SK-N-SH treated with all-trans-retinoic acid at 6 μM for 48 hours (cell line): ENCODE data around the gene GLB1L3.

Experiments
- ARNTL ChIP-seq: fragments of 450-650 bp; formaldehyde crosslinking; IDR thresholded peaks from 2 replicates; pipeline ENCODE4 v1.5.0; 2020; ENCODE audit warnings: low read depth, mild to moderate bottlenecking, moderate library complexity, borderline replicate concordance
- RARB ChIP-seq: fragments of 250-450 bp; sonication (Bioruptor Pico); IDR thresholded peaks from 2 replicates; pipeline ENCODE4 v1.8.0; 2021; ENCODE audit warnings: mild to moderate bottlenecking, moderate library complexity
- TOX ChIP-seq: fragments of 250-450 bp; sonication (Bioruptor Pico); IDR thresholded peaks from 2 replicates; pipeline ENCODE4 v1.8.0; 2021; ENCODE audit warnings: mild to moderate bottlenecking, moderate library complexity, borderline replicate concordance
- ZFP30 ChIP-seq: fragments of 450-650 bp; formaldehyde crosslinking; IDR thresholded peaks from 2 replicates; pipeline ENCODE4 v1.5.0; 2022; ENCODE audit warnings: mild to moderate bottlenecking, moderate library complexity
- ZNF70 ChIP-seq: fragments of 450-650 bp; formaldehyde crosslinking; IDR thresholded peaks from 2 replicates; pipeline ENCODE4 v1.5.0; 2020; ENCODE audit warnings: mild to moderate bottlenecking, moderate library complexity
- TF ChIP-seq, protein P1 (sequence below): fragments of 250-450 bp; sonication (Bioruptor Pico); IDR thresholded peaks from 2 replicates; pipeline ENCODE4 v1.8.0; 2020; ENCODE audit warnings: mild to moderate bottlenecking, moderate library complexity, borderline replicate concordance
- TF ChIP-seq, protein P2 (sequence below): fragments of 250-450 bp; sonication (Bioruptor Pico); IDR thresholded peaks from 2 replicates; pipeline ENCODE4 v1.8.0; 2021; ENCODE audit warnings: low read depth, mild to moderate bottlenecking, moderate library complexity, borderline replicate concordance
- TF ChIP-seq, protein P3 (sequence below): fragments of 250-450 bp; sonication (Bioruptor Pico); IDR thresholded peaks from 2 replicates; pipeline ENCODE4 v1.5.1; 2021; ENCODE audit warnings: mild to moderate bottlenecking, moderate library complexity
- TF ChIP-seq, protein P4 (sequence below): fragments of 250-450 bp; sonication (Bioruptor Pico); IDR thresholded peaks from 2 replicates; pipeline ENCODE4 v1.5.1; 2020; ENCODE audit warnings: low read depth, mild to moderate bottlenecking, moderate library complexity

DNA sequence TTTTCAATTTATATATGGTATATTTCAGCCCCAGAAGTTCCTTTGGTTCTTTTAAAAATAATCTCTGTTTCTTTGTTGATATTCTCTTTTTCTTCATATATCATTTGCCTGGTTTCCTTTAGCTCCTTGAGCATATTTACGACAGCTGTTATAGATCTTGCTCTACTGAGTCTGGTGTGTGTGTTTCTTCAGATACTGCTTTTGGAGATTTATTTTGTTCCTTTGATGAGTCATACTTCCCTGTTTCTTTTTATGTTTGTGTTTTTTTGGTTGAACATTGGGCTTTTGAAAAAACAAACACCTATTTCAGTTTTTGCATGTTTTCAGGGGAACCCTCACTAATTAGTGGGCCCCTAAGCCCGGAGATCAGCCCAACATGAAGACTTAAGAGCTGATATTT lies 79.0 kb downstream of the GLB1L3 start:
- TF ChIP-seq, protein P1, sequence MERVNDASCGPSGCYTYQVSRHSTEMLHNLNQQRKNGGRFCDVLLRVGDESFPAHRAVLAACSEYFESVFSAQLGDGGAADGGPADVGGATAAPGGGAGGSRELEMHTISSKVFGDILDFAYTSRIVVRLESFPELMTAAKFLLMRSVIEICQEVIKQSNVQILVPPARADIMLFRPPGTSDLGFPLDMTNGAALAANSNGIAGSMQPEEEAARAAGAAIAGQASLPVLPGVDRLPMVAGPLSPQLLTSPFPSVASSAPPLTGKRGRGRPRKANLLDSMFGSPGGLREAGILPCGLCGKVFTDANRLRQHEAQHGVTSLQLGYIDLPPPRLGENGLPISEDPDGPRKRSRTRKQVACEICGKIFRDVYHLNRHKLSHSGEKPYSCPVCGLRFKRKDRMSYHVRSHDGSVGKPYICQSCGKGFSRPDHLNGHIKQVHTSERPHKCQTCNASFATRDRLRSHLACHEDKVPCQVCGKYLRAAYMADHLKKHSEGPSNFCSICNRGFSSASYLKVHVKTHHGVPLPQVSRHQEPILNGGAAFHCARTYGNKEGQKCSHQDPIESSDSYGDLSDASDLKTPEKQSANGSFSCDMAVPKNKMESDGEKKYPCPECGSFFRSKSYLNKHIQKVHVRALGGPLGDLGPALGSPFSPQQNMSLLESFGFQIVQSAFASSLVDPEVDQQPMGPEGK (CRISPR knock-in tag) = no peak
- TF ChIP-seq ZFP30 (CRISPR knock-in tag) (no peak), TOX (CRISPR knock-in tag) (no peak), ARNTL (CRISPR knock-in tag) (no peak), RARB (CRISPR knock-in tag) (no peak), ZNF70 (CRISPR knock-in tag) (no peak)
- TF ChIP-seq, protein P2, sequence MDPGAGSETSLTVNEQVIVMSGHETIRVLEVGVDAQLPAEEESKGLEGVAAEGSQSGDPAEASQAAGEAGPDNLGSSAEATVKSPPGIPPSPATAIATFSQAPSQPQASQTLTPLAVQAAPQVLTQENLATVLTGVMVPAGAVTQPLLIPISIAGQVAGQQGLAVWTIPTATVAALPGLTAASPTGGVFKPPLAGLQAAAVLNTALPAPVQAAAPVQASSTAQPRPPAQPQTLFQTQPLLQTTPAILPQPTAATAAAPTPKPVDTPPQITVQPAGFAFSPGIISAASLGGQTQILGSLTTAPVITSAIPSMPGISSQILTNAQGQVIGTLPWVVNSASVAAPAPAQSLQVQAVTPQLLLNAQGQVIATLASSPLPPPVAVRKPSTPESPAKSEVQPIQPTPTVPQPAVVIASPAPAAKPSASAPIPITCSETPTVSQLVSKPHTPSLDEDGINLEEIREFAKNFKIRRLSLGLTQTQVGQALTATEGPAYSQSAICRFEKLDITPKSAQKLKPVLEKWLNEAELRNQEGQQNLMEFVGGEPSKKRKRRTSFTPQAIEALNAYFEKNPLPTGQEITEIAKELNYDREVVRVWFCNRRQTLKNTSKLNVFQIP (CRISPR knock-in tag) = no peak
- TF ChIP-seq, protein P3, sequence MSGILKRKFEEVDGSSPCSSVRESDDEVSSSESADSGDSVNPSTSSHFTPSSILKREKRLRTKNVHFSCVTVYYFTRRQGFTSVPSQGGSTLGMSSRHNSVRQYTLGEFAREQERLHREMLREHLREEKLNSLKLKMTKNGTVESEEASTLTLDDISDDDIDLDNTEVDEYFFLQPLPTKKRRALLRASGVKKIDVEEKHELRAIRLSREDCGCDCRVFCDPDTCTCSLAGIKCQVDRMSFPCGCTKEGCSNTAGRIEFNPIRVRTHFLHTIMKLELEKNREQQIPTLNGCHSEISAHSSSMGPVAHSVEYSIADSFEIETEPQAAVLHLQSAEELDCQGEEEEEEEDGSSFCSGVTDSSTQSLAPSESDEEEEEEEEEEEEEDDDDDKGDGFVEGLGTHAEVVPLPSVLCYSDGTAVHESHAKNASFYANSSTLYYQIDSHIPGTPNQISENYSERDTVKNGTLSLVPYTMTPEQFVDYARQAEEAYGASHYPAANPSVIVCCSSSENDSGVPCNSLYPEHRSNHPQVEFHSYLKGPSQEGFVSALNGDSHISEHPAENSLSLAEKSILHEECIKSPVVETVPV (CRISPR knock-in tag) = no peak
- TF ChIP-seq, protein P4, sequence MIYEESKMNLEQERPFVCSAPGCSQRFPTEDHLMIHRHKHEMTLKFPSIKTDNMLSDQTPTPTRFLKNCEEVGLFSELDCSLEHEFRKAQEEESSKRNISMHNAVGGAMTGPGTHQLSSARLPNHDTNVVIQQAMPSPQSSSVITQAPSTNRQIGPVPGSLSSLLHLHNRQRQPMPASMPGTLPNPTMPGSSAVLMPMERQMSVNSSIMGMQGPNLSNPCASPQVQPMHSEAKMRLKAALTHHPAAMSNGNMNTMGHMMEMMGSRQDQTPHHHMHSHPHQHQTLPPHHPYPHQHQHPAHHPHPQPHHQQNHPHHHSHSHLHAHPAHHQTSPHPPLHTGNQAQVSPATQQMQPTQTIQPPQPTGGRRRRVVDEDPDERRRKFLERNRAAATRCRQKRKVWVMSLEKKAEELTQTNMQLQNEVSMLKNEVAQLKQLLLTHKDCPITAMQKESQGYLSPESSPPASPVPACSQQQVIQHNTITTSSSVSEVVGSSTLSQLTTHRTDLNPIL (CRISPR knock-in tag) = no peak
